RWPE1 (cell line): ENCODE measurements around the gene ISY1.

Experiments used
- CTCF ChIA-PET: fragments of 350-600 bp; sonication (Branson Sonifier 250); formaldehyde crosslinking; extraction: SDS; loops from one replicate; lab custom pipeline; 2021; lab: Yijun Ruan, JAX
- POLR2A ChIA-PET: fragments of 400-600 bp; formaldehyde crosslinking; extraction: SDS; loops from one replicate; lab custom pipeline; 2020; ENCODE audit warnings: antibody characterized with exemption; ENCODE audit not compliant: low non-redundant PET; lab: Yijun Ruan, JAX
- DNase-seq: peaks from one replicate; pipeline ENCODE4 v3.0.0; 2012; ENCODE audit warnings: low spot score
- H3K27ac ChIP-seq: fragments of 450-650 bp; 2 replicates; pipeline ENCODE4 v1.5.1; 2017
- CTCF ChIP-seq: fragments of 450-650 bp; conservative IDR thresholded peaks from 2 replicates; pipeline ENCODE4 v1.5.1; 2017; ENCODE audit warnings: low read depth, mild to moderate bottlenecking

The ISY1 gene

GRCh38 chr3:129084501-129084900 lies 76.4 kb downstream of the ISY1 start:
- CTCF ChIA-PET = interaction anchor here (0.7 kb wide), 2 partner anchors 22 to 264 kb away, joined by 3 to 4 read pairs; no protein-coding TSS in a partner anchor
- POLR2A ChIA-PET = no interaction called here
- no peak for DNase-seq

GRCh38 chr3:129082026-129082425 lies 78.8 kb downstream of the ISY1 start:
- POLR2A ChIA-PET = no interaction called here
- H3K27ac ChIP-seq = no peak overlapping the region

More at GRCh38 chr3:129084501-129084900, 76.4 kb downstream of the ISY1 start:
- no peak for TF ChIP-seq CTCF
- no peak overlapping the region for H3K27ac ChIP-seq

GRCh38 chr3:129081503-129081902 lies 79.4 kb downstream of the ISY1 start:
- ChIA-PET POLR2A (no interaction called here), CTCF (interaction anchor here (0.7 kb wide), 1 partner anchor 20 kb away, joined by 3 read pairs; no protein-coding TSS in a partner anchor)
- TF ChIP-seq CTCF = no peak
- no peak overlapping the region for H3K27ac ChIP-seq
- DNase-seq = no peak

More at GRCh38 chr3:129082026-129082425, 78.8 kb downstream of the ISY1 start:
- no peak for DNase-seq
- TF ChIP-seq CTCF = no peak
- CTCF ChIA-PET = no interaction called here

- ChIA-PET POLR2A (no interaction called here), CTCF (interaction anchor here (0.6 kb wide), 2 partner anchors 10 to 142 kb away, joined by 3 read pairs; no protein-coding TSS in a partner anchor)
- H3K27ac ChIP-seq = no peak overlapping the region
- TF ChIP-seq CTCF = no peak
- no peak for DNase-seq
Observed at GRCh38 chr3:129078510-129078909, 82.4 kb downstream of the ISY1 start.
